ENCODE data around the gene EIF5AL1. TPM values are rescaled to one million over a fixed set of nuclear protein-coding genes. Genes with fewer than 3 reads are reported as not detected.

EIF5AL1 gene
- total RNA-seq, 1 experiment from 2014 or later = 0.39 TPM

GRCh38 chr10:79475877-79476276 is 36.5 kb upstream of the EIF5AL1 start:
- no peak overlapping the region for H4K5ac ChIP-seq (ENCODE audit: insufficient read length, low read depth, low read length)
- H3K79me1 ChIP-seq (ENCODE audit: insufficient read depth, low read depth, low read length, poor library complexity, severe bottlenecking) = no peaks in the 10 kb centered on the region
- no peaks in the 10 kb centered on the region for H3K9me3 ChIP-seq (ENCODE audit: control insufficient read depth, low read depth, low read length)

More at GRCh38 chr10:79475877-79476276, 36.5 kb upstream of the EIF5AL1 start:
- no peaks in the 10 kb centered on the region for H3K79me2 ChIP-seq (ENCODE audit: insufficient read depth, low read length)
- TF ChIP-seq CTCF (conservative IDR thresholded peaks at IDR 0.05) = no peak
- H3K9ac ChIP-seq (ENCODE audit: extremely low read depth, insufficient read length, low read length) = no peak overlapping the region
- H4K8ac ChIP-seq (replicated peaks; ENCODE audit: insufficient read length, low read depth, low read length) = no peak overlapping the region
- H3K14ac ChIP-seq (ENCODE audit: insufficient read depth, low read length) = no peak overlapping the region
- Mint-ChIP-seq H3K4me3 (no peak overlapping the region), H3K27me3 (ENCODE audit: low read depth) (peaks cover 24% of the 10 kb centered on the region), H3K27ac (no peak overlapping the region), H3K9me3 (peaks cover 0 to 4% of the 10 kb centered on the region in 2 experiments; a peak in 1 of 5 replicates), H3K36me3 (ENCODE audit: insufficient read depth in 1 of 3, low read depth in 3 of 3) (no peaks in the 10 kb centered on the region), H3K4me1 (peaks cover 8 to 11% of the 10 kb centered on the region in 2 experiments)
- H3T11ph ChIP-seq (ENCODE audit: low read length) = no peak overlapping the region
- H4K20me1 ChIP-seq (ENCODE audit: control insufficient read depth, insufficient read depth, insufficient read length) = no peaks in the 10 kb centered on the region
- no peak overlapping the region for H3K4ac ChIP-seq (ENCODE audit: low read depth, low read length)
- H3K23ac ChIP-seq (ENCODE audit: insufficient read length, low read depth, low read length) = no peak overlapping the region
- H3K4me1 ChIP-seq (ENCODE audit: insufficient read depth, low read length) = no peaks in the 10 kb centered on the region
- H4K91ac ChIP-seq (ENCODE audit: insufficient read length, low read depth, low read length) = no peak overlapping the region
- no peaks in the 10 kb centered on the region for H3K27me3 ChIP-seq (ENCODE audit: insufficient read depth, low read length)
- no peak overlapping the region for H2BK15ac ChIP-seq (ENCODE audit: low read depth, low read length)
- no peak overlapping the region for H3K18ac ChIP-seq (ENCODE audit: insufficient read length, low read depth, low read length)
- H3K23me2 ChIP-seq (ENCODE audit: insufficient read length, low read depth, low read length, poor library complexity, severe bottlenecking) = no peaks in the 10 kb centered on the region
- no peak overlapping the region for H2AK5ac ChIP-seq (ENCODE audit: insufficient read length, low read length)
- no peak overlapping the region for H2BK12ac ChIP-seq (ENCODE audit: insufficient read length, low read depth, low read length)
- H3K56ac ChIP-seq (ENCODE audit: insufficient read length, low read depth, low read length) = no peak overlapping the region
- no peak overlapping the region for H3K4me2 ChIP-seq (ENCODE audit: insufficient read depth, insufficient read length, low read length)
- H2BK120ac ChIP-seq (ENCODE audit: low read depth, low read length, poor library complexity, severe bottlenecking) = no peak overlapping the region
- H2BK5ac ChIP-seq (ENCODE audit: insufficient read length, low read length) = no peak overlapping the region
- H2BK20ac ChIP-seq (ENCODE audit: low read depth, low read length, poor library complexity, severe bottlenecking) = no peak overlapping the region
- no peak overlapping the region for H3K27ac ChIP-seq (ENCODE audit: insufficient read length, low read depth, low read length)
- no peak for DNase-seq
- no peak overlapping the region for H2AFZ ChIP-seq (ENCODE audit: low read length)
- no CpG with 5 or more reads among the region's 3 CpGs for WGBS (ENCODE audit: extremely low coverage, insufficient read length, low lambda C conversion rate)
